Cardiac muscle cell (in vitro differentiated cells and primary cell): ENCODE measurements around the gene BBIP1. TPM values are rescaled to one million over a fixed set of nuclear protein-coding genes. Genes with fewer than 3 reads are reported as not detected.

Source experiments
- DNase-seq, 2 donors: peaks; one replicate each; pipeline versions ENCODE4 v3.0.0 to v3.0.0-alpha.2; 2010 to 2017; ENCODE audit warnings: low read depth in 1 of 2, low spot score in 1 of 2
- H3K27ac ChIP-seq: fragments of 200-600 bp; sonication (generic); 2 replicates; pipeline ENCODE4 v1.5.1; 2016
- H3K27me3 ChIP-seq: fragments of 200-600 bp; sonication (generic); 2 replicates; pipeline ENCODE4 v1.6.0; 2016; ENCODE audit warnings: control low read depth
- H3K36me3 ChIP-seq: fragments of 200-600 bp; sonication (generic); 2 replicates; pipeline ENCODE4 v1.5.1; 2016; ENCODE audit warnings: control low read depth
- H3K4me1 ChIP-seq: fragments of 200-600 bp; sonication (generic); 2 replicates; pipeline ENCODE4 v1.8.1; 2017; ENCODE audit warnings: low read depth, mild to moderate bottlenecking, mixed run types
- H3K4me3 ChIP-seq: fragments of 200-600 bp; sonication (generic); 2 replicates; pipeline ENCODE4 v1.5.1; 2016; ENCODE audit warnings: mild to moderate bottlenecking
- H3K9me3 ChIP-seq: fragments of 200-600 bp; sonication (generic); 2 replicates; pipeline ENCODE4 v1.5.1; 2017; ENCODE audit warnings: low read depth, mild to moderate bottlenecking, control low read depth
- CTCF ChIP-seq: IDR thresholded peaks from 2 replicates; pipeline ENCODE4 v1.5.1; 2012; ENCODE audit warnings: low read depth, mild to moderate bottlenecking, low read length
- polyA plus RNA-seq: library from polyadenylated mRNA; unstranded; fragments of >200 nt; fragmentation: Nextera tagmentation; extraction: Ambion mirVana; gene quantifications from 2 replicates; pipeline ENCODE4 v1.2.1, GENCODE V29; 2016
- total RNA-seq: library from RNA; depleted of rRNA; stranded (reverse); fragments of >200 nt; gene quantifications from 2 replicates; pipeline ENCODE4 v1.2.3, GENCODE V29; 2016

The BBIP1 gene
- total and polyA plus RNA-seq, 2 experiments from 2014 or later: 10.9 to 28.3 TPM

- no peak for TF ChIP-seq CTCF
- Histone ChIP-seq H3K4me3 (no peak overlapping the region), H3K27ac (no peak overlapping the region), H3K4me1 (peaks cover 8% of the 10 kb centered on the region), H3K36me3 (no peaks in the 10 kb centered on the region), H3K27me3 (no peaks in the 10 kb centered on the region), H3K9me3 (no peaks in the 10 kb centered on the region)
- no peak for DNase-seq
Observed at GRCh38 chr10:110850099-110850498, 68.9 kb downstream of the BBIP1 start.

Other genes starting within 250 kb of the BBIP1 start
- 54.0 and 84.9 TPM in 2 replicates for gene PDCD4, start 47.3 kb downstream of the BBIP1 start, total RNA-seq
- 98.7 and 160 TPM in 2 replicates for gene PDCD4, start 47.3 kb downstream of the BBIP1 start, polyA plus RNA-seq
- gene SHOC2, start 424 bp upstream of the BBIP1 start, total RNA-seq: 19.9 and 31.0 TPM in 2 replicates
- gene SHOC2, start 424 bp upstream of the BBIP1 start, polyA plus RNA-seq: 31.3 and 45.8 TPM in 2 replicates
- gene ADRA2A, start 157.8 kb upstream of the BBIP1 start, total RNA-seq: 0.11 and 0.24 TPM in 2 replicates
- gene ADRA2A, start 157.8 kb upstream of the BBIP1 start, polyA plus RNA-seq: 0.54 TPM in 1 of 2 replicates, not detected in the other